GM21423 (cell line): ENCODE results near the gene ISG15.

Experiments
- ATAC-seq: cut with Tn5 transposase; IDR thresholded peaks from one replicate; pipeline ENCODE4 v1.9.1; 2021; ENCODE audit warnings: mild to moderate bottlenecking, moderate library complexity; ENCODE audit not compliant: unreplicated experiment

ISG15 gene

GRCh38 chr1:1058921-1059493 is 45.7 kb downstream of the ISG15 start:
- peak; percentile 33 for ATAC-seq

GRCh38 chr1:1059494-1060280 is 46.4 kb downstream of the ISG15 start:
- ATAC-seq: peak; percentile 62

GRCh38 chr1:1060281-1061000 is 47.1 kb downstream of the ISG15 start:
- ATAC-seq: no peak

DNA sequence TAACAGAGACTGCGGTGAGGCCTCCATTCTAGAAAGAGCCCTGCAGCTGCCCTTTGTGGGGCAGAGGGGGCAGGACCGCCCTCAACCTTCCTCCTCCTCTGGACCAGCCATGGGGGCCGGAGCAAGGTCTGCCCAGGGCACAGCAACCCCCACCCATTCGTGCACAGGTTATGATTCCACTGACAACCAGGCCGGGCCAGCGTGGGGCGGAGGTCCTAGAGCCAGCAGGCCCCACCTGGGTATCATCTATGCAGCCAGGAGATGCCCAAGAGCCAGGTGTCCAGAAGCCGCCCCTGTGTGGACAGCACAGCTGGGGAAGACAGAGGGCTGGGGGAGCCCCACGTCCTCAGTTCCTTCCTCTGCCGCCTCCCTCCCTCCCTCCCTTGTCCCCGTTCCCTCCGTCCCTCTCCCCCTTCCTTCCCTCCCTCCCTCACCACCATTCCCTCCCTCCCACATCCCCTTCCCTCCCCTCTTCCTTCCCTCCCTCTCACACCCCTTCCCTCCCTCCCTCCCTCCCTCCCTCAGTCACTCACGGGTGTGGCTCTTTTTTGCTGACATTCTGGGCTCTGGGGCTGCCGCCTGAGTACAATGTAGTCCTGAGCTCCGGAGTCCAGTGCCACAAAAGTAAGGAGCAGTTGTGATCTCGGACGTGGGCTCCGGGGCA is 48.5 kb downstream of the ISG15 start:
- ATAC-seq: no peak

DNA sequence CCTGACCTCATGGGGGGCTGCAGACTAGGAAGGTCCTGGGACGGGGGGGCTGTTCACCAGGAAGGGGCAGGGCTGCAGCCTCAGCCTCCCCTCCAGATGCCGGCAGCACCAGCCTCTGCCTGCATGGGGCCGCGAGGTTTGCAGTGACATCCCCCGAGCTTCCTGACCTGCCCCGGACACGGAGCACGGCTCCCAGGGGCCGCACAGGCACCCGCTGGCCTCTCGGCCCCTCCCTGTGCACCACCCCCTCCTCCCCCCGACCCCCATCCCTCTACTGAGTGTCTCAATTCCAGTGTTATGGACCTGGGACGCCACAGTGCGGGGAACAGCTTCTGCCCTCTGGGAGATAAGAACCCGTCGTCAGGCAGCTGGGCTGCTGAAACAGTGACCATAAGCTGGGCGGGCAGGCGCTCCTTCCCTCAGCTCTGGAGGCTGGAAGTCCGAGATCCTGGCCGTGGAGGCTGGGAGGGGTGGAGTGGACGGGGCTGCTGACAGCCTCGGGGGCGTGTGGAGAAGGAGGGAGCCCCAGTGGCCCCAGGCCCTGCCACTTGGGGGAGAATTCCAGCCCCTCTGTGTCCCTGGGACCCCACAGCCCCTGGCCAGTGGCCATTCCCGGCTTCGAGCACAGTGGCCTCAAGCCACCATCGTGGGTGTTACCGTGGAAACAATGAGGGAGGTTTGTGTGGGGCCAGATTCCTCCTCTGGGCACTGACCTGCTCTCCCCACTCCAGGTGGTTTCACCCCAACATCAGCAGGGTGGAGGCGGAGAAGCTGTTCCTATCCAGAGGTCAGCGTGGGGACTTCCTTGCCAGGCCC is 49.3 kb downstream of the ISG15 start:
- ATAC-seq: no peak

DNA sequence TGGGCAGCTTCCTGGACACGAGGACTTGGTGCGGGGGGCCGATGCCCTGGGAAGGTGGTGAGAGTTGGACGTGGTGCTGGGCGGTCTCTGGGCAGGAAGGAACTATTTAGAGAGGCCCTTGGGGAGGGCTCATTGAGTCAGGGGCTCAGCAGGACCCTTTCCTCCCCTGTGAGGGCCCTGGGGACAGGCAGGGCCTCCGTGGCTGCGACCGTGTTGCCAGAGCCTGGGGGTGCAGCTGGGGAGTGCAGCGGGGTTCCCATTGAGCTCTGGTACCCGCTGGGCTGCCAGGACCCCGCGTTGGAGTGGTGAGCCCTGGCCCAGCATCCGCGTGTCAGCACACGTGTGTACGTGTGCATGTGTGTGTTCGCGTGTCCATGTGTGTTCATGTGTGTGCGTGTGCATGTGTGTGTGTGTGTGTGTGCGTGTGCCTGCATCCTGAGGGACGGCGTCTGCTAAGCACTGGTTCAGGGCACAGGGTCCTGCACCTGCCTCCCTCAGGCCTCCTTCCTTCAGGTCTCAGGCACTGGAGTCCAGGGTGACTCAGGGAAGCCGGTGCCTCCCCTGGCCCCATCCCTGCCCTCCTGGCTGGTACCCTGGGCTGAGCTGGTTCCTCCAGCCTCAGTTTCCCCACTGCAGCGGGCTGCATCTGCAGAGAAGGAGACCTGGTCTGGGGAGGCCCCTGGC is 50.1 kb downstream of the ISG15 start:
- no peak for ATAC-seq
